ENCODE data around the gene VPS52. TPM values are rescaled to one million over a fixed set of nuclear protein-coding genes. Genes with fewer than 3 reads are reported as not detected.

Gene VPS52
- total RNA-seq, 4 donors from 2014 or later, result 34.1 to 45.5 (median 39.8) TPM

- Histone ChIP-seq H3K9me3 (no peaks in the 10 kb centered on the region), H3K4me3 (peak overlapping the region; percentile 72 to 81 (median 76)), H3K27me3 (no peaks in the 10 kb centered on the region), H3K4me1 (peaks cover 26 to 71% (median 45%) of the 10 kb centered on the region in 3 donors), H3K27ac (peak overlapping the region; percentile 91 to 99 (median 98)), H3K36me3 (peaks cover 0 to 41% (median 0%) of the 10 kb centered on the region in 3 donors)
- no peak for DNase-seq
- 0 to 1% methylated on average over 14 to 16 of the region's 33 CpGs for WGBS, 2 donors
- TF ChIP-seq CTCF (IDR thresholded peaks at IDR 0.05), result no peak
- TF ChIP-seq POLR2A (IDR thresholded peaks at IDR 0.05), result no peak
- intact Hi-C loops (cut with DNase I), result no loop called here
Measured at GRCh38 chr6:33313105-33313708, 41.5 kb upstream of the VPS52 start.

GRCh38 chr6:33312361-33313104 lies 40.9 kb upstream of the VPS52 start:
- peaks cover 26 to 69% (median 44%) of the 10 kb centered on the region in 3 donors for H3K4me1 ChIP-seq
- DNase-seq, result no peak
- no peaks in the 10 kb centered on the region for H3K9me3 ChIP-seq
- peaks cover 0 to 44% (median 0%) of the 10 kb centered on the region in 3 donors for H3K36me3 ChIP-seq
- no peaks in the 10 kb centered on the region for H3K27me3 ChIP-seq
- intact Hi-C loops (cut with DNase I), result no loop called here
- peak overlapping the region; percentile 91 to 99 (median 98) for H3K27ac ChIP-seq
- TF ChIP-seq CTCF (IDR thresholded peaks at IDR 0.05), result no peak
- TF ChIP-seq POLR2A (IDR thresholded peaks at IDR 0.05), result peak in 1 of 4 donors; percentile 43
- H3K4me3 ChIP-seq, result peak overlapping the region; percentile 72 to 81 (median 76)
- WGBS, 2 donors, result 2 to 13% methylated on average over 12 to 15 of the region's 29 CpGs

GRCh38 chr6:33306356-33306755 lies 34.7 kb upstream of the VPS52 start:
- Histone ChIP-seq H3K27me3 (no peaks in the 10 kb centered on the region), H3K4me1 (peaks cover 0 to 49% (median 12%) of the 10 kb centered on the region in 3 donors), H3K9me3 (no peaks in the 10 kb centered on the region), H3K27ac (no peak overlapping the region), H3K36me3 (peaks cover 11 to 85% (median 35%) of the 10 kb centered on the region in 3 donors), H3K4me3 (no peak overlapping the region)
- DNase-seq, result no peak
- TF ChIP-seq POLR2A (IDR thresholded peaks at IDR 0.05), result no peak
- TF ChIP-seq CTCF (IDR thresholded peaks at IDR 0.05), result no peak
- intact Hi-C loops (cut with DNase I), result no loop called here
- 35 to 67% methylated on average over 1 to 2 of the region's 4 CpGs for WGBS, 2 donors

- peaks cover 11 to 79% (median 35%) of the 10 kb centered on the region in 3 donors for H3K36me3 ChIP-seq
Measured at GRCh38 chr6:33305052-33305451, 33.4 kb upstream of the VPS52 start.

More at GRCh38 chr6:33305052-33305451, 33.4 kb upstream of the VPS52 start:
- H3K9me3 ChIP-seq, result no peaks in the 10 kb centered on the region
- TF ChIP-seq POLR2A (IDR thresholded peaks at IDR 0.05) (no peak), CTCF (IDR thresholded peaks at IDR 0.05) (no peak)
- no peak for DNase-seq
- peaks cover 5 to 49% (median 13%) of the 10 kb centered on the region in 3 donors for H3K4me1 ChIP-seq
- no peaks in the 10 kb centered on the region for H3K27me3 ChIP-seq
- no peak overlapping the region for H3K27ac ChIP-seq
- WGBS, 2 donors, result 80 to 93% methylated on average over 1 to 3 of the region's 8 CpGs
- intact Hi-C loops (cut with DNase I), result no loop called here
- H3K4me3 ChIP-seq, result no peak overlapping the region
